SK-N-SH (cell line): ENCODE data around the gene DCAF17. TPM values are rescaled to one million over a fixed set of nuclear protein-coding genes. Genes with fewer than 3 reads are reported as not detected.

Experiments used
- CTCF ChIA-PET: fragments of 300-600, 350-600 bp; formaldehyde crosslinking; extraction: SDS; loops from one replicate; lab custom pipeline; 2021; lab: Yijun Ruan, JAX
- POLR2A ChIA-PET: fragments of 350-600 bp; sonication (Branson Sonifier 250); formaldehyde crosslinking; extraction: SDS; loops from one replicate; lab custom pipeline; 2020; ENCODE audit warnings: antibody characterized with exemption, inconsistent platforms; lab: Yijun Ruan, JAX
- DNase-seq: peaks from one replicate; pipeline ENCODE4 v3.0.0; 2012
- H2AFZ ChIP-seq: fragments of 200-600 bp; sonication (generic); 2 replicates; pipeline ENCODE4 v1.8.1; 2016; ENCODE audit warnings: antibody characterized with exemption, mild to moderate bottlenecking, low read depth
- H3F3A ChIP-seq: fragments of 200-600 bp; sonication (generic); replicated peaks from 2 replicates; pipeline ENCODE3; 2016; ENCODE audit warnings: antibody characterized with exemption, mild to moderate bottlenecking; ENCODE audit not compliant: insufficient read depth
- H3K27ac ChIP-seq, 2 experiments: fragments of 200-500 bp in 1 of 2; fragments of 200-600 bp in 1 of 2; sonication (Bioruptor generic) in 1 of 2; sonication (generic), shearing (Covaris generic) in 1 of 2; 2 replicates each; pipeline versions ENCODE4 v1.5.1 to v1.6.1; 2014 to 2016; ENCODE audit warnings: low read depth in 2 of 2, inconsistent platforms in 1 of 2, low read length in 1 of 2, mild to moderate bottlenecking in 1 of 2, mixed read lengths in 1 of 2
- H3K27me3 ChIP-seq: fragments of 200-600 bp; sonication (generic), shearing (Covaris generic); 2 replicates; pipeline ENCODE4 v1.6.1; 2016; ENCODE audit warnings: mixed run types; ENCODE audit not compliant: insufficient read depth
- H3K36me3 ChIP-seq, 2 experiments: fragments of 200-500 bp in 1 of 2; fragments of 200-600 bp in 1 of 2; sonication (Bioruptor generic) in 1 of 2; sonication (generic) in 1 of 2; replicated peaks in 1 of 2; 2 replicates each; pipeline versions ENCODE3 to v1.5.1; 2014 to 2016; ENCODE audit warnings: low read length in 1 of 2, mild to moderate bottlenecking in 1 of 2; ENCODE audit not compliant: insufficient read depth in 2 of 2, control insufficient read depth in 1 of 2
- H3K4me1 ChIP-seq, 2 experiments: fragments of 200-500 bp in 1 of 2; fragments of 200-600 bp in 1 of 2; sonication (Bioruptor generic) in 1 of 2; sonication (generic), shearing (Covaris generic) in 1 of 2; 2 replicates each; pipeline versions ENCODE4 v1.5.1 to v1.6.1; 2014 to 2016; ENCODE audit warnings: low read depth in 1 of 2, low read length in 1 of 2, mixed run types in 1 of 2; ENCODE audit not compliant: insufficient read depth in 2 of 2, control insufficient read depth in 1 of 2
- H3K4me2 ChIP-seq: fragments of 200-600 bp; sonication (generic), shearing (Covaris generic); 2 replicates; pipeline ENCODE4 v1.6.1; 2017; ENCODE audit warnings: mixed run types
- H3K4me3 ChIP-seq, 2 experiments: fragments of 200-500 bp in 1 of 2; fragments of 200-600 bp in 1 of 2; sonication (Bioruptor generic) in 1 of 2; sonication (generic), shearing (Covaris generic) in 1 of 2; 2 replicates each; pipeline versions ENCODE4 v1.5.1 to v1.8.1; 2014 to 2016; ENCODE audit warnings: low read depth in 2 of 2, inconsistent platforms in 1 of 2, low read length in 1 of 2, mild to moderate bottlenecking in 1 of 2, mixed read lengths in 1 of 2, moderate library complexity in 1 of 2
- H3K79me2 ChIP-seq: fragments of 200-600 bp; sonication (generic); 2 replicates; pipeline ENCODE4 v1.8.1; 2017; ENCODE audit warnings: mild to moderate bottlenecking; ENCODE audit not compliant: insufficient read depth
- H3K9ac ChIP-seq: fragments of 200-600 bp; sonication (generic); 2 replicates; pipeline ENCODE4 v1.6.1; 2017; ENCODE audit warnings: mixed run types
- H3K9me2 ChIP-seq: fragments of 200-600 bp; sonication (generic); 2 replicates; pipeline ENCODE4 v1.6.1; 2017; ENCODE audit warnings: mixed run types
- H3K9me3 ChIP-seq: fragments of 200-600 bp; sonication (generic); 2 replicates; pipeline ENCODE4 v1.6.1; 2017; ENCODE audit warnings: mixed run types, mild to moderate bottlenecking, moderate library complexity
- H4K20me1 ChIP-seq: fragments of 200-600 bp; sonication (generic); 2 replicates; pipeline ENCODE4 v1.6.1; 2017; ENCODE audit warnings: mild to moderate bottlenecking, mixed run types; ENCODE audit not compliant: insufficient read depth
- CHD2 ChIP-seq: fragments of 150-350 bp; IDR thresholded peaks from 2 replicates; pipeline ENCODE4 v1.6.1; 2018; ENCODE audit warnings: low read length; ENCODE audit not compliant: partially characterized antibody
- ELF1 ChIP-seq: IDR thresholded peaks from 2 replicates; pipeline ENCODE4 v1.4.0; 2012
- GABPA ChIP-seq: IDR thresholded peaks from 2 replicates; pipeline ENCODE4 v1.4.0; 2012; ENCODE audit warnings: low read depth, mild to moderate bottlenecking
- IRF3 ChIP-seq: fragments of 150-350 bp; IDR thresholded peaks from 2 replicates; pipeline ENCODE4 v1.6.1; 2016; ENCODE audit warnings: mild to moderate bottlenecking, low read depth, low read length
- JUND ChIP-seq: IDR thresholded peaks from 2 replicates; pipeline ENCODE4 v1.4.0; 2012
- MAX ChIP-seq: IDR thresholded peaks from 2 replicates; pipeline ENCODE4 v1.4.0; 2012; ENCODE audit warnings: low read depth
- MXI1 ChIP-seq: IDR thresholded peaks from 2 replicates; pipeline ENCODE4 v1.6.1; 2012; ENCODE audit warnings: mild to moderate bottlenecking, low read depth, low read length, improper control_type of control experiment
- NFIC ChIP-seq: IDR thresholded peaks from 2 replicates; pipeline ENCODE4 v1.4.0; 2012; ENCODE audit warnings: borderline replicate concordance
- POLR2AphosphoS5 ChIP-seq: IDR thresholded peaks from 2 replicates; pipeline ENCODE4 v1.6.1; 2012; ENCODE audit warnings: low read depth, low read length
- SIN3A ChIP-seq: IDR thresholded peaks from 2 replicates; pipeline ENCODE4 v1.6.1; 2012; ENCODE audit warnings: low read depth, mild to moderate bottlenecking, low read length, moderate library complexity, borderline replicate concordance
- TEAD4 ChIP-seq: IDR thresholded peaks from 2 replicates; pipeline ENCODE4 v1.4.0; 2012; ENCODE audit warnings: mild to moderate bottlenecking, borderline replicate concordance; ENCODE audit not compliant: insufficient read depth
- YY1 ChIP-seq: IDR thresholded peaks from 2 replicates; pipeline ENCODE4 v1.4.0; 2012; ENCODE audit warnings: low read depth, mild to moderate bottlenecking
- WGBS: methylation state at CpG from one replicate; pipeline ENCODE4 v1.1.6; 2017; ENCODE audit warnings: low lambda C conversion rate; 5-methylcytosine and 5-hydroxymethylcytosine counted together
- polyA plus RNA-seq, 3 experiments: library from polyadenylated mRNA; depleted of rRNA; stranded (reverse); fragments of >200 nt; gene quantifications; 2 replicates each; pipeline ENCODE4 v1.2.3, GENCODE V29; 2012

Gene DCAF17
- polyA plus RNA-seq, 1 of the 3 experiments (the other 2 are of a cell fraction): 4.9 TPM

GRCh38 chr2:171522788-171523087 is 88.7 kb downstream of the DCAF17 start (continued):
- TF ChIP-seq IRF3 (no peak), JUND (no peak), ELF1 (no peak), SIN3A (no peak)

GRCh38 chr2:171523088-171524017 is 89.3 kb downstream of the DCAF17 start:
- CTCF ChIA-PET: interaction anchor here (0.9 to 1.2 kb wide), 3 partner anchors 17 to 89 kb away, joined by 3 read pairs; partner anchors contain the start of genes DCAF17 and METTL8

GRCh38 chr2:171524018-171524401 is 90.0 kb downstream of the DCAF17 start:
- Histone ChIP-seq H4K20me1 (no peaks in the 10 kb centered on the region), H3K4me1 (peaks cover 0 to 15% of the 10 kb centered on the region in 2 experiments; a peak in 2 of 4 replicates), H3K27ac (peak overlapping the region; percentile 72 to 75; a peak in 2 of 4 replicates), H3K9me2 (no peaks in the 10 kb centered on the region), H3K9ac (peak overlapping the region; percentile 86), H3K79me2 (peaks cover 60% of the 10 kb centered on the region), H2AFZ (peak overlapping the region; percentile 90), H3F3A (peaks cover 6% of the 10 kb centered on the region), H3K9me3 (no peaks in the 10 kb centered on the region), H3K4me2 (peak overlapping the region; percentile 98), H3K4me3 (peak overlapping the region; percentile 81 to 93), H3K27me3 (no peaks in the 10 kb centered on the region), H3K36me3 (no peaks in the 10 kb centered on the region)
- 68% methylated on average over 6 of the region's 6 CpGs for WGBS
- ChIA-PET POLR2A (no interaction called here), CTCF (interaction anchor here (0.9 to 1.2 kb wide), 3 partner anchors 17 to 90 kb away, joined by 3 read pairs; partner anchors contain the start of genes DCAF17 and METTL8)
- TF ChIP-seq CHD2: no peak
- no peak for TF ChIP-seq POLR2AphosphoS5
- no peak for TF ChIP-seq GABPA
- no peak for TF ChIP-seq MAX
- TF ChIP-seq NFIC: no peak
- no peak for DNase-seq

More at GRCh38 chr2:171523088-171524017, 89.3 kb downstream of the DCAF17 start:
- peak overlapping the region; percentile 72 to 75 for H3K27ac ChIP-seq
- H2AFZ ChIP-seq: peak overlapping the region; percentile 90
- POLR2A ChIA-PET: no interaction called here
- H3K9me2 ChIP-seq: no peaks in the 10 kb centered on the region
- no peaks in the 10 kb centered on the region for H3K27me3 ChIP-seq
- H4K20me1 ChIP-seq: no peaks in the 10 kb centered on the region
- no peaks in the 10 kb centered on the region for H3K9me3 ChIP-seq
- H3K79me2 ChIP-seq: peaks cover 54% of the 10 kb centered on the region
- peak overlapping the region; percentile 81 to 93 for H3K4me3 ChIP-seq
- peak; percentile 72 for DNase-seq
- H3F3A ChIP-seq: peaks cover 6% of the 10 kb centered on the region
- TF ChIP-seq MXI1: peak; percentile 3; the same call in 1 of the 2 replicates
- TF ChIP-seq SIN3A: peak; percentile 26; the same call in 1 of the 2 replicates
- TF ChIP-seq NFIC: peak; percentile 31; the same call in 1 of the 2 replicates
- no peak for TF ChIP-seq TEAD4
- TF ChIP-seq YY1: 0 out of 2 replicates have a peak, but pooled peaks have one; percentile 27
- H3K36me3 ChIP-seq: no peaks in the 10 kb centered on the region
- H3K9ac ChIP-seq: peak overlapping the region; percentile 86
- peaks cover 0 to 15% of the 10 kb centered on the region in 2 experiments; a peak in 2 of 4 replicates for H3K4me1 ChIP-seq
- 4% methylated on average over 36 of the region's 62 CpGs for WGBS
- peak overlapping the region; percentile 98 for H3K4me2 ChIP-seq
